T-helper 2 cell treated with Interferon-gamma antibody and Interleukin-4, amounts not matched to agents 5 μg/mL and 100 μg/mL, for 36 hours (primary cell): Measurements from ENCODE around the gene TMOD2.

Experiments
- DNase-seq: peaks from one replicate; pipeline ENCODE4 v3.0.0; 2021; ENCODE audit warnings: low spot score
- H3K27ac Mint-ChIP-seq: one replicate; pipeline ENCODE4 v1.8.0; 2021; ENCODE audit warnings: mild to moderate bottlenecking, mixed read lengths
- H3K27me3 Mint-ChIP-seq: one replicate; pipeline ENCODE4 v1.8.0; 2021; ENCODE audit warnings: low read depth, mixed read lengths
- H3K36me3 Mint-ChIP-seq: one replicate; pipeline ENCODE4 v1.8.0; 2021; ENCODE audit warnings: low read depth, mixed read lengths
- H3K4me1 Mint-ChIP-seq: one replicate; pipeline ENCODE4 v1.8.0; 2021; ENCODE audit warnings: low read depth, mixed read lengths
- H3K4me3 Mint-ChIP-seq: one replicate; pipeline ENCODE4 v1.8.0; 2022; ENCODE audit warnings: mild to moderate bottlenecking, moderate library complexity, mixed read lengths
- H3K9me3 Mint-ChIP-seq: one replicate; pipeline ENCODE4 v1.8.0; 2021; ENCODE audit warnings: mixed read lengths

Gene TMOD2

GRCh38 chr15:51724673-51725072 is 26.7 kb upstream of the TMOD2 start:
- H3K4me1 Mint-ChIP-seq: peaks cover 14% of the 10 kb centered on the region
- no peak overlapping the region for H3K27ac Mint-ChIP-seq
- peaks cover 17% of the 10 kb centered on the region for H3K36me3 Mint-ChIP-seq

GRCh38 chr15:51726302-51727073 is 24.9 kb upstream of the TMOD2 start:
- Mint-ChIP-seq H3K4me1 (peaks cover 26% of the 10 kb centered on the region), H3K36me3 (peaks cover 17% of the 10 kb centered on the region)

More at GRCh38 chr15:51724673-51725072, 26.7 kb upstream of the TMOD2 start:
- Mint-ChIP-seq H3K9me3 (no peaks in the 10 kb centered on the region), H3K4me3 (no peak overlapping the region), H3K27me3 (no peaks in the 10 kb centered on the region)
- DNase-seq: no peak

GRCh38 chr15:51727141-51727897 is 24.1 kb upstream of the TMOD2 start:
- H3K27ac Mint-ChIP-seq: no peak overlapping the region
- no peak overlapping the region for H3K4me3 Mint-ChIP-seq
- peaks cover 17% of the 10 kb centered on the region for H3K36me3 Mint-ChIP-seq
- no peak for DNase-seq
- H3K9me3 Mint-ChIP-seq: no peaks in the 10 kb centered on the region
- H3K27me3 Mint-ChIP-seq: no peaks in the 10 kb centered on the region
- H3K4me1 Mint-ChIP-seq: peaks cover 32% of the 10 kb centered on the region

More at GRCh38 chr15:51726302-51727073, 24.9 kb upstream of the TMOD2 start:
- Mint-ChIP-seq H3K9me3 (no peaks in the 10 kb centered on the region), H3K27me3 (no peaks in the 10 kb centered on the region), H3K4me3 (no peak overlapping the region), H3K27ac (no peak overlapping the region)
- no peak for DNase-seq

- Mint-ChIP-seq H3K4me1 (peaks cover 60% of the 10 kb centered on the region), H3K36me3 (peaks cover 24% of the 10 kb centered on the region)
- peak; percentile 42 for DNase-seq
These were observed 19.7 kb upstream of the TMOD2 start for GRCh38 chr15:51731549-51732267.

GRCh38 chr15:51732646-51733045 is 18.8 kb upstream of the TMOD2 start:
- Mint-ChIP-seq H3K4me1 (peaks cover 60% of the 10 kb centered on the region), H3K27me3 (no peaks in the 10 kb centered on the region), H3K27ac (peak overlapping the region; percentile 74), H3K4me3 (peak overlapping the region; percentile 57), H3K9me3 (no peaks in the 10 kb centered on the region), H3K36me3 (peaks cover 24% of the 10 kb centered on the region)
- DNase-seq: no peak

More at GRCh38 chr15:51731549-51732267, 19.7 kb upstream of the TMOD2 start:
- H3K27ac Mint-ChIP-seq: peak overlapping the region; percentile 89
- no peaks in the 10 kb centered on the region for H3K27me3 Mint-ChIP-seq
- H3K4me3 Mint-ChIP-seq: peak overlapping the region; percentile 82
- H3K9me3 Mint-ChIP-seq: no peaks in the 10 kb centered on the region

GRCh38 chr15:51735228-51736010 is 16.0 kb upstream of the TMOD2 start:
- Mint-ChIP-seq H3K9me3 (no peaks in the 10 kb centered on the region), H3K36me3 (peaks cover 24% of the 10 kb centered on the region), H3K4me1 (peaks cover 68% of the 10 kb centered on the region), H3K27ac (peak overlapping the region; percentile 73), H3K27me3 (peaks cover 3% of the 10 kb centered on the region), H3K4me3 (peak overlapping the region; percentile 85)
- DNase-seq: peak; percentile 40

GRCh38 chr15:51736069-51736468 is 15.3 kb upstream of the TMOD2 start:
- no peaks in the 10 kb centered on the region for H3K9me3 Mint-ChIP-seq

GRCh38 chr15:51736751-51737521 is 14.5 kb upstream of the TMOD2 start:
- Mint-ChIP-seq H3K36me3 (peaks cover 14% of the 10 kb centered on the region), H3K4me1 (peaks cover 55% of the 10 kb centered on the region), H3K27me3 (peaks cover 3% of the 10 kb centered on the region), H3K27ac (peak overlapping the region; percentile 70), H3K4me3 (peak overlapping the region; percentile 85), H3K9me3 (no peaks in the 10 kb centered on the region)
- peak; percentile 39 for DNase-seq

More at GRCh38 chr15:51736069-51736468, 15.3 kb upstream of the TMOD2 start:
- Mint-ChIP-seq H3K27me3 (peaks cover 3% of the 10 kb centered on the region), H3K4me3 (peak overlapping the region; percentile 85), H3K36me3 (peaks cover 19% of the 10 kb centered on the region), H3K4me1 (peaks cover 62% of the 10 kb centered on the region), H3K27ac (peak overlapping the region; percentile 73)
- peak; percentile 38 for DNase-seq

GRCh38 chr15:51737522-51738305 is 13.7 kb upstream of the TMOD2 start, which contains the start of gene LYSMD2:
Gene LYSMD2, minus strand, starts transcription at chr15:51737655. Its CDS starts 33 bp downstream, at chr15:51737622.
- H3K36me3 Mint-ChIP-seq: peaks cover 11% of the 10 kb centered on the region
- H3K4me1 Mint-ChIP-seq: peaks cover 48% of the 10 kb centered on the region
- H3K27ac Mint-ChIP-seq: peak within 1 kb of the TSS; percentile 80
- no peaks in the 10 kb centered on the region for H3K9me3 Mint-ChIP-seq
- peak; percentile 75 for DNase-seq
- H3K4me3 Mint-ChIP-seq: peak within 1 kb of the TSS; percentile 85
- H3K27me3 Mint-ChIP-seq: peaks cover 9% of the 10 kb centered on the region

- no peaks in the 10 kb centered on the region for H3K9me3 Mint-ChIP-seq
- peaks cover 39% of the 10 kb centered on the region for H3K4me1 Mint-ChIP-seq
- peak overlapping the region; percentile 80 for H3K27ac Mint-ChIP-seq
- peaks cover 2% of the 10 kb centered on the region for H3K36me3 Mint-ChIP-seq
- peaks cover 16% of the 10 kb centered on the region for H3K27me3 Mint-ChIP-seq
- no peak for DNase-seq
- peak overlapping the region; percentile 84 for H3K4me3 Mint-ChIP-seq
These were observed 12.8 kb upstream of the TMOD2 start for GRCh38 chr15:51738553-51738952.

GRCh38 chr15:51739061-51739712 is 12.2 kb upstream of the TMOD2 start:
- Mint-ChIP-seq H3K4me1 (peaks cover 36% of the 10 kb centered on the region), H3K4me3 (peak overlapping the region; percentile 16), H3K36me3 (peaks cover 2% of the 10 kb centered on the region), H3K9me3 (no peaks in the 10 kb centered on the region), H3K27me3 (peaks cover 22% of the 10 kb centered on the region), H3K27ac (peak overlapping the region; percentile 5)
- DNase-seq: no peak
